Kidney (tissue), 14 donors: ENCODE results near the gene CST8. TPM values are rescaled to one million over a fixed set of nuclear protein-coding genes. Genes with fewer than 3 reads are reported as not detected.

ENCODE experiments used
- DNase-seq, 5 donors: peaks; one replicate each; pipeline ENCODE4 v3.0.0-alpha.2; 2013 to 2020
- FAIRE-seq: peaks from 2 replicates; lab custom pipeline; 2012; peaks lifted over from hg19 to GRCh38; lab: Jason Lieb, UNC
- H3K27ac ChIP-seq, 2 donors: one replicate each; pipeline ENCODE4 v1.7.0; 2013; ENCODE audit warnings: low read depth in 2 of 2, low read length in 2 of 2, inconsistent platforms in 1 of 2
- H3K27me3 ChIP-seq: one replicate; pipeline ENCODE4 v1.7.1; 2013; ENCODE audit warnings: low read length, inconsistent platforms; ENCODE audit not compliant: control insufficient read depth, insufficient read depth
- H3K36me3 ChIP-seq, 3 donors: one replicate each; pipeline versions ENCODE4 v1.7.0 to v1.7.1; 2013; ENCODE audit warnings: low read length in 3 of 3, control low read depth in 1 of 3, inconsistent platforms in 1 of 3; ENCODE audit not compliant: insufficient read depth in 3 of 3, control insufficient read depth in 2 of 3
- H3K4me1 ChIP-seq, 3 donors: one replicate each; pipeline versions ENCODE4 v1.7.0 to v1.7.1; 2013; ENCODE audit warnings: low read length in 3 of 3, inconsistent platforms in 1 of 3, low read depth in 1 of 3; ENCODE audit not compliant: control insufficient read depth in 2 of 3, insufficient read depth in 2 of 3
- H3K4me3 ChIP-seq, 3 donors: one replicate each; pipeline versions ENCODE4 v1.7.0 to v1.8.1; 2013; ENCODE audit warnings: low read length in 3 of 3, control low read depth in 1 of 3, inconsistent platforms in 1 of 3
- H3K9ac ChIP-seq, 3 donors: one replicate each; pipeline versions ENCODE4 v1.7.0 to v1.7.1; 2013; ENCODE audit warnings: low read length in 3 of 3, control low read depth in 1 of 3, inconsistent platforms in 1 of 3
- H3K9me3 ChIP-seq, 3 donors: one replicate each; pipeline versions ENCODE4 v1.7.0 to v1.7.1; 2013; ENCODE audit warnings: low read length in 3 of 3, control low read depth in 1 of 3, inconsistent platforms in 1 of 3; ENCODE audit not compliant: control insufficient read depth in 2 of 3, insufficient read depth in 1 of 3
- CTCF ChIP-seq: IDR thresholded peaks from 3 replicates; pipeline ENCODE4 v1.5.1; 2012; ENCODE audit warnings: mild to moderate bottlenecking, moderate library complexity, borderline replicate concordance; ENCODE audit not compliant: insufficient read depth; ENCODE audit errors: extremely low read depth
- intact Hi-C: fragments of 100-400 bp; cut with DNase I; formaldehyde crosslinking; loops from one replicate; pipeline ENCODE4 v1.11.1; 2022
- polyA plus RNA-seq: library from polyadenylated mRNA; stranded (reverse); fragments of 350-450 nt; fragmentation: Illumina TruSeq; extraction: RNeasy Lipid Tissue Mini Kit (QIAGEN cat#74804); gene quantifications from one replicate; pipeline ENCODE4 v1.2.3, GENCODE V29; 2014; ENCODE audit warnings: low read depth, low replicate concordance; ENCODE audit not compliant: insufficient read depth
- total RNA-seq: library from RNA; stranded (reverse); fragmentation: NEBNext Ultra II Directional; extraction: Animal tissue kit (Norgen Biotek cat#: 25700); gene quantifications from one replicate; pipeline ENCODE4 v1.2.1, GENCODE V29; 2021
- donor health status: control.
- donor health status: control.
- donor health status: control.
- donor health status: control.
- donor health status: control.
- donor health status: DM: yes; HTN: yes; CAD: no.
- donor health status: Normal renal cell carcinoma (clear cell type).

The CST8 gene
- total and polyA plus RNA-seq, 2 donors from 2014 or later: not detected

- Histone ChIP-seq H3K27me3 (no peaks in the 10 kb centered on the region), H3K27ac (no peak overlapping the region), H3K4me3 (no peak overlapping the region), H3K36me3 (no peaks in the 10 kb centered on the region), H3K9me3 (no peaks in the 10 kb centered on the region), H3K4me1 (no peaks in the 10 kb centered on the region), H3K9ac (no peak overlapping the region)
- intact Hi-C loops: no loop called here
- no peak for DNase-seq
- no peak for FAIRE-seq
- no peak for TF ChIP-seq CTCF
Measured at GRCh38 chr20:23514848-23515247, 23.9 kb downstream of the CST8 start.

GRCh38 chr20:23515250-23515939 is 24.5 kb downstream of the CST8 start:
- no peak for TF ChIP-seq CTCF
- no peak overlapping the region for H3K4me3 ChIP-seq
- intact Hi-C loops: no loop called here
- no peaks in the 10 kb centered on the region for H3K27me3 ChIP-seq
- peak in 2 of 5 donors; percentile 17 to 28 for DNase-seq
- H3K36me3 ChIP-seq: no peaks in the 10 kb centered on the region
- no peaks in the 10 kb centered on the region for H3K9me3 ChIP-seq
- FAIRE-seq: no peak
- H3K9ac ChIP-seq: no peak overlapping the region
- no peak overlapping the region for H3K27ac ChIP-seq
- no peaks in the 10 kb centered on the region for H3K4me1 ChIP-seq

GRCh38 chr20:23517719-23518118 is 26.8 kb downstream of the CST8 start:
- FAIRE-seq: no peak

More at GRCh38 chr20:23517719-23518118, 26.8 kb downstream of the CST8 start:
- TF ChIP-seq CTCF: no peak
- H3K4me3 ChIP-seq: no peak overlapping the region
- H3K36me3 ChIP-seq: no peaks in the 10 kb centered on the region
- H3K9me3 ChIP-seq: no peaks in the 10 kb centered on the region
- DNase-seq: no peak
- intact Hi-C loops: no loop called here
- no peaks in the 10 kb centered on the region for H3K4me1 ChIP-seq
- H3K9ac ChIP-seq: no peak overlapping the region
- no peaks in the 10 kb centered on the region for H3K27me3 ChIP-seq
- no peak overlapping the region for H3K27ac ChIP-seq
